ENCODE results near the gene NUP210L. TPM values are rescaled to one million over a fixed set of nuclear protein-coding genes. Genes with fewer than 3 reads are reported as not detected.
A peak's percentile ranks its signal among the peaks of the same experiment; 100 is the strongest.

The NUP210L gene
- total RNA-seq, 2 experiments from 2014 or later: 0.04 to 0.05 TPM

DNA sequence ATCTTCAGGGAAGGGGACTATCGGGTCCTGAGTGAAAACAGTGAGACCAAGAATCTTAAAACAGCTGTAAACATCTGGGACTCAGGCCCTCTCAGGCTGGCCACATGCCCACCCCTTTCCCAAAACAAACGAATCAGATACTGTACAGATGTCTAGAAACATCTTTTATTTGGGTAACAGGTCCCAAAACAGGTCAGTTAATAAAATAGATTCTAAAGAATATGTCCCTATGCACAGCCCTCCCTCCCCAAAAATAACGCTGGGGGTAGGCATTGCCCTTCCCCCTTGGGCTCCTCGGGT lies 196.0 kb downstream of the NUP210L start:
- ChIA-PET CTCF (interaction anchor here (0.7 to 1.7 kb wide), 3 partner anchors 19 to 468 kb away, joined by 3 to 4 read pairs (median 3); partner anchors contain the start of gene JTB), POLR2A (interaction anchor here (0.8 to 2.9 kb wide), 4 partner anchors 8 to 32 kb away, joined by 3 to 12 read pairs (median 8); partner anchors contain the start of genes CREB3L4, JTB and RPS27)
- Mint-ChIP-seq H3K4me3 (peak overlapping the region; percentile 99), H3K27ac (peak overlapping the region; percentile 95), H3K27me3 (no peaks in the 10 kb centered on the region), H3K4me1 (peaks cover 53% of the 10 kb centered on the region), H3K9me3 (ENCODE audit: low read depth) (no peaks in the 10 kb centered on the region), H3K36me3 (ENCODE audit: low read depth) (peaks cover 24% of the 10 kb centered on the region)
- ATAC-seq: no peak
- no peak for DNase-seq
- intact Hi-C loops (cut with DNase I, micrococcal nuclease): loop anchor here (1.0 to 5.0 kb wide), 9 partner anchors 8 to 301 kb away; partner anchors contain the start of genes JTB (in 2 of the 2), RPS27 (in 2 of the 2), CREB3L4 (in 1 of the 2) and DENND4B (in 1 of the 2)

DNA sequence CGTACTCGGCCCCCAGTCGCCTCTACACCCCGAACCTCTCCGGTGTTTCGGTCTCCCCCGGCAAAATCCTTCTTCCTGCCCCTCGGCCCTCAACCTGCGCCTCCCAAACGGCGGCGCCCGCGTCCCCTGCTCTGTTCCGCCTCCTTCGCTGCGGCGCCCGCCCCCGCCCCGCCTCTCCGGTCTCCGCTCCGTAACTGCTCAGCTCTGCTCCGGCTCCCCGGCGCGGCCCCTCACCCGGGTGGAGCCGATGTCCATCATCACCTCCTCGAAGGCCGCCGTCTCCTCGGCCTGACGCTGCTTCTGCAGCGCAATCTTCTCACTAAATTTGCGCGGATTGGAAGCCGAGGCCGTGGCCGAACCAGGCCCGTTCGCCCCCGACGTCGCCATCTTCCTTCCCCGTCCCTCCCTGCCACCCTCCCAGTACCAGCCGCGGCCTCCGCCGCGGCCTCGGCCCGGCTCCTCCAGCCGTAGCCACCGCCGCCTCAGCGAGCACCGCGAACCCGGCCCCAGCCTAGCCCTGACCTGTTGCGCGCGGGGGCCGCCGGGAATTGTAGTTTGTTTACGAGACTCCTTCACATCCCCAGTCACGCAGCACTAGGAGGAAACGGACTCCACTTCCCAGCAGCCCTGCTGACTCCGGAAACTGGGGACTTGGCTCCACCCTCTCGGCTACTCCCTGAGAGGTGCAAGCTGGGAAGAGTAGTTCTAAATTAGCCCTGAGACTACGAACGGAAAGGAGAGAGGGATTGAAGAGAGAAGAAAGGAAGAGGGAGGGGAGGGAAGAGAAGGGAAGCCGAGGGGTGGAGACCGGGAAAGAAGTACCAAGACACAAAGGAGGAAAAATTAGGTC lies 196.5 kb downstream of the NUP210L start, which contains the start of gene CRTC2:
TSS of gene CRTC2 (minus strand) at position 502 of the 850 bp plus-strand sequence. CDS start at position 387, 115 bp downstream.
- no peaks in the 10 kb centered on the region for H3K9me3 Mint-ChIP-seq (ENCODE audit: low read depth)
- peak within 1 kb of the TSS; percentile 99 for H3K4me3 Mint-ChIP-seq
- peaks cover 55% of the 10 kb centered on the region for H3K4me1 Mint-ChIP-seq
- ATAC-seq (peak; percentile 90), DNase-seq (peak; percentile 99)
- peaks cover 22% of the 10 kb centered on the region for H3K36me3 Mint-ChIP-seq (ENCODE audit: low read depth)
- ChIA-PET POLR2A (interaction anchor here (0.8 to 2.9 kb wide), 4 partner anchors 9 to 32 kb away, joined by 3 to 12 read pairs (median 8); partner anchors contain the start of genes CREB3L4, JTB and RPS27), CTCF (interaction anchor here (0.7 to 3.2 kb wide), 6 partner anchors 12 to 468 kb away, joined by 3 to 12 read pairs (median 4); partner anchors contain the start of genes DENND4B, JTB and RAB13)
- H3K27me3 Mint-ChIP-seq: no peaks in the 10 kb centered on the region
- intact Hi-C loops (cut with DNase I, micrococcal nuclease): loop anchor here (1.0 to 5.0 kb wide), 9 partner anchors 9 to 300 kb away; partner anchors contain the start of genes JTB (in 2 of the 2), RPS27 (in 2 of the 2), CREB3L4 (in 1 of the 2) and DENND4B (in 1 of the 2)
- peak within 1 kb of the TSS; percentile 95 for H3K27ac Mint-ChIP-seq

DNA sequence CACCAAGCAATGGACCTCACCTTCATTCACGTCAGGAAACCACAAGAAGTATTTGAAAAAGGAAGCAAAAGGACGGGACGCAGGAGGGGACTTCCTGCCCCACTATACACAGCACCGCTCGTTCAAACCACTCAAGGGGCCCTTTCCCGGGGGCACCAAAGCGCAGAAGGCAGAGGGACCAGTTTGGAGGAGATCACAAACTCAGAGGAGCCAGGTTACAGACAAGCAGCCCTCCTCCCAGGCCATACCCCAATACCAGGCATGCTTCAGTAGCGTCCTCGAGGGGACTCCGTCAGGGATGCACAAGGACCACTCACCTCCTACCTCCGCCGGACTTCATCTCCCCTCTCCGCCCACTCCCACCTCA lies 197.1 kb downstream of the NUP210L start:
- DNase-seq (peak; percentile 64), ATAC-seq (peak; percentile 11)
- H3K27ac Mint-ChIP-seq: peak overlapping the region; percentile 95
- H3K27me3 Mint-ChIP-seq: no peaks in the 10 kb centered on the region
- CTCF ChIA-PET: interaction anchor here (0.7 to 3.2 kb wide), 4 partner anchors 11 to 74 kb away, joined by 4 to 12 read pairs (median 8); partner anchors contain the start of genes DENND4B, JTB and RAB13
- peaks cover 54% of the 10 kb centered on the region for H3K4me1 Mint-ChIP-seq
- peak overlapping the region; percentile 99 for H3K4me3 Mint-ChIP-seq
- intact Hi-C loops (cut with DNase I, micrococcal nuclease): loop anchor here (1.0 to 5.0 kb wide), 10 partner anchors 10 to 299 kb away; partner anchors contain the start of genes JTB (in 2 of the 2), RPS27 (in 2 of the 2), CREB3L4 (in 1 of the 2) and DENND4B (in 1 of the 2)
- H3K9me3 Mint-ChIP-seq (ENCODE audit: low read depth): no peaks in the 10 kb centered on the region
- POLR2A ChIA-PET: interaction anchor here (2.2 to 2.9 kb wide), 2 partner anchors 10 to 33 kb away, joined by 8 to 12 read pairs; partner anchors contain the start of genes CREB3L4 and RPS27
- H3K36me3 Mint-ChIP-seq (ENCODE audit: low read depth): peaks cover 25% of the 10 kb centered on the region

DNA sequence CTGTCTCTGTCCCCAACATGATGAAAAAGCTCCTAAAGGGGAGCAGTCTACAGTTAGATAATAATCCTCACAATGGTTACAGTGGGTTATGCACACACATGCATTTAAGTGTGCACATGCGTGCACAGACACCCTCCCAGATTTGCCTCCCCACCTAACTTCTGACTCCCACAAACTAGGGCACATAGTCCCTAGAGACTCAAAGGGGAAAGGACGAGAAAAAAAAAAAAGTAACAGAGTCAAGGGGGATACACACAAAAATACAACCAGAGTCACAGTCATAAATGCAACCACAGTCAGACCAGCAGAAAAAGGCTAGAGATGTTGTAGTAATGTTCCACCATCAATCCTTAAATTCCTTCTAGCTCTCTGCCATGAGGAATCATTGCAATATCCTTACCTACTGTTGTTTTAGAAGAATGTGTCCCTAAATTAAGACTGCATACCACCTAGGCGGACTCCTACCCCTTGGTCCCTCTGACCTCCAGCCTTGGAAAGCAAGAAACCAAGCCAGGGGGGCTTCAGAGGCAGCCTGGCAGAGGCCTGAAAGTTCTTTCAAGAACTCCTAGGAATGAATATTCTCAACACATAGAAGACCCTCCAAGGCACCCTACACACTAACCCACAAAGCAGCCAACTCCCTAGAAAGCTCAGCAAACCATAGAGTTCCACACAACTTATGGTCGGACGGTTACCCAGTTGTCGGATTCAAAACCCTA lies 197.7 kb downstream of the NUP210L start:
- POLR2A ChIA-PET: interaction anchor here (1.1 to 2.9 kb wide), 3 partner anchors 10 to 34 kb away, joined by 3 to 12 read pairs (median 8); partner anchors contain the start of genes CREB3L4 and RPS27

DNA sequence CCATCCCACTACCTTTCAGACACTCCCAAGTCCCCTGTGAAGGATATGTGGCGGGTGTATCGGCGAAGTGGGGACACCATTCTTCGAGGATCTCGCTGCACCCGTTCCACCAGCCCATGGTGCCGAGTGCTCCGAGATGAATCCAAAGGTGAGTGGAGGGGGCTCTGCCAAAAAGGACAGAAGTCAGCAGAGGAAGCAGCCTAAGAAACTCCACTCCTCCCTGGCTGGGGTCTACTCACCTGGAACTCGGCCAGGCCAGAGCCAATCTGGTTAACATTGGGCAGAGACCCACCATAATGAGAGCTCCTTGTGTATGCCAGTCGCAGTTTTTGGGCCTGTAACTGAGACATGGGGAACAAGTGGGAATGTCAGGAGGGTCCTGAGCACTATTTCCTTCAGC lies 200.0 kb downstream of the NUP210L start:
- Mint-ChIP-seq H3K4me1 (peaks cover 37% of the 10 kb centered on the region), H3K4me3 (no peak overlapping the region), H3K36me3 (ENCODE audit: low read depth) (peaks cover 38% of the 10 kb centered on the region), H3K9me3 (ENCODE audit: low read depth) (no peaks in the 10 kb centered on the region), H3K27ac (no peak overlapping the region), H3K27me3 (no peaks in the 10 kb centered on the region)
- POLR2A ChIA-PET: interaction anchor here (0.9 kb wide), 1 partner anchor 10 kb away, joined by 3 read pairs; no protein-coding TSS in a partner anchor
- intact Hi-C loops (cut with DNase I, micrococcal nuclease): loop anchor here in 1 of 2 experiments (5.0 kb wide), 1 partner anchor 228 kb away; the partner anchor contains the start of gene INTS3
- DNase-seq: no peak
- CTCF ChIA-PET: no interaction called here
- no peak for ATAC-seq

More for the DNA sequence above, 197.7 kb downstream of the NUP210L start:
- Mint-ChIP-seq H3K27ac (peak overlapping the region; percentile 95), H3K9me3 (ENCODE audit: low read depth) (no peaks in the 10 kb centered on the region), H3K36me3 (ENCODE audit: low read depth) (peaks cover 27% of the 10 kb centered on the region), H3K4me3 (peak overlapping the region; percentile 99), H3K27me3 (no peaks in the 10 kb centered on the region), H3K4me1 (peaks cover 48% of the 10 kb centered on the region)
- ATAC-seq (no peak), DNase-seq (no peak)
- CTCF ChIA-PET: interaction anchor here (0.7 to 3.2 kb wide), 4 partner anchors 10 to 74 kb away, joined by 4 to 12 read pairs (median 8); partner anchors contain the start of genes DENND4B and RAB13
- intact Hi-C loops (cut with DNase I, micrococcal nuclease): loop anchor here (1.0 to 5.0 kb wide), 2 partner anchors 12 to 230 kb away; partner anchors contain the start of gene INTS3 (in 1 of the 2)

DNA sequence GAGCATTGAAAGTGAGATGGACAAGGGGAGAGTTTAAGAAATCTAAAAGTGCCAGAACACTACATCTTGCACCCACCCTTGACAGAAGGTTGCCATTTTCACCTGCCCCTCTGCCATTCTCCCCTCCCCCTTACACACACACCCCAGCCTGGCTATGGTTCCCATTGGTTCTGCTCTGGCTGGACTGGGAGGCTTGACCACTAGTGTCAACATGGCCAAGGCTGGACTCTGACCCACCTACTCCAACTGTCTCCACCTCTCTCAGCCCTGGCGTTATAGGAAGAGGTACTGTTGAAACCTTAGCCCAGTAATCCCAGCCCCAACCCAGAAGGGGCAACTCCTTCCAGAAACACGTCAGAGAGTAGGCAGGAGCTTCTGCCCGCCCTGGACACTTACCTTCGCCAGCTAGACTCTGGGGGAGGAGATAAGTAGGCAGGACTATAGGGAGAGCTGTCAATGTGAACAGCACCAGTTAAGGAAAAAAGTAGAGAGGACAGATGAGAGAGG lies 201.0 kb downstream of the NUP210L start:
- Mint-ChIP-seq H3K27ac (peak overlapping the region; percentile 83), H3K36me3 (ENCODE audit: low read depth) (peaks cover 36% of the 10 kb centered on the region), H3K9me3 (ENCODE audit: low read depth) (no peaks in the 10 kb centered on the region), H3K4me1 (peaks cover 32% of the 10 kb centered on the region), H3K4me3 (no peak overlapping the region), H3K27me3 (no peaks in the 10 kb centered on the region)
- ChIA-PET CTCF (interaction anchor here (0.7 to 1.6 kb wide), 4 partner anchors 13 to 132 kb away, joined by 3 to 8 read pairs (median 6); partner anchors contain the start of gene RAB13), POLR2A (interaction anchor here (0.9 kb wide), 2 partner anchors 9 kb away, joined by 3 to 4 read pairs; partner anchors contain the start of gene SLC39A1)
- intact Hi-C loops (cut with DNase I, micrococcal nuclease): no loop called here
- no peak for DNase-seq
- ATAC-seq: no peak

DNA sequence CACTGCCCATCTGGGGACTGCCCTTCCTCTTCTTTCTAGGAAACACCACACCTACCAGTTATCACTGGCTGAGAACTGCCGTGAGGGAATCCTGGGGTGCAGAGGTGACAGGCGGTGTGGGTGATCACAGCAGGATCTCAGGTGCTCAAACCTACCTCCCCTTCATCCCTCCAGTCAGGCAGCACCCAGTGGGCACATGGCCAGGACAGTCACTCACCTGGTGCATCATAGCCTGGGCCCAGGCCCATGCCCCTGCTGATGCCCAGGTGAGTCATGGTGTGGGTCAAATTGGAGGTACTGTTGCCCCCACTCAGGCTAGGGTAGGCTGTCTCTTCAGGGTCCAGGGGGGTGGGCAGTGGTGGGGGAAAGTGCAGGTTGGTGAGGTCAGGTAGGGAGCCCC lies 203.1 kb downstream of the NUP210L start:
- CTCF ChIA-PET: no interaction called here
- Mint-ChIP-seq H3K4me3 (no peak overlapping the region), H3K4me1 (peaks cover 27% of the 10 kb centered on the region), H3K27me3 (no peaks in the 10 kb centered on the region), H3K9me3 (ENCODE audit: low read depth) (no peaks in the 10 kb centered on the region), H3K27ac (no peak overlapping the region), H3K36me3 (ENCODE audit: low read depth) (peaks cover 39% of the 10 kb centered on the region)
- DNase-seq (no peak), ATAC-seq (no peak)
- intact Hi-C loops (cut with DNase I, micrococcal nuclease): no loop called here
- POLR2A ChIA-PET: no interaction called here

DNA sequence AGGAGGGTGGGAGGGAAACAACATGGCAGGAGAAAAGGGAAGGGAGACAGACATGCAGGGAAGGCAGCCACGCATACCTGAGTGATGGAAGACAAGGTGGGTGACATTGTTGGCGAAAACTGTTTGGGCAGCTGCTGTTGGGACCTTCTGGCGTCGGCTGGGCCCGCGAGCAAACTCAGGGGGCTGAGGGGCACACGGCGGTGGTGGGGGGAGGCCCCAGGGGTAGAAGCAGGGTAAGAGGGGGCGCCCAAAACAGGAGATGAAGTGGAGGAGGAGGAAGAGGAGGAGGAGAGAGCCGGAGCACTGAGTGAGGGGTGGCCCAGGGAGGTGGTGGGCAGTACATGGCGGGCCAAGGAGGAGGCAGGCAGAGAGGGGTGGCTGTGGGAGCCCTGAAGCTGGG lies 203.7 kb downstream of the NUP210L start:
- Mint-ChIP-seq H3K4me1 (peaks cover 23% of the 10 kb centered on the region), H3K36me3 (ENCODE audit: low read depth) (peaks cover 39% of the 10 kb centered on the region), H3K27ac (no peak overlapping the region), H3K27me3 (no peaks in the 10 kb centered on the region), H3K9me3 (ENCODE audit: low read depth) (no peaks in the 10 kb centered on the region), H3K4me3 (no peak overlapping the region)
- ChIA-PET CTCF (no interaction called here), POLR2A (no interaction called here)
- ATAC-seq (no peak), DNase-seq (no peak)
- intact Hi-C loops (cut with DNase I, micrococcal nuclease): no loop called here

DNA sequence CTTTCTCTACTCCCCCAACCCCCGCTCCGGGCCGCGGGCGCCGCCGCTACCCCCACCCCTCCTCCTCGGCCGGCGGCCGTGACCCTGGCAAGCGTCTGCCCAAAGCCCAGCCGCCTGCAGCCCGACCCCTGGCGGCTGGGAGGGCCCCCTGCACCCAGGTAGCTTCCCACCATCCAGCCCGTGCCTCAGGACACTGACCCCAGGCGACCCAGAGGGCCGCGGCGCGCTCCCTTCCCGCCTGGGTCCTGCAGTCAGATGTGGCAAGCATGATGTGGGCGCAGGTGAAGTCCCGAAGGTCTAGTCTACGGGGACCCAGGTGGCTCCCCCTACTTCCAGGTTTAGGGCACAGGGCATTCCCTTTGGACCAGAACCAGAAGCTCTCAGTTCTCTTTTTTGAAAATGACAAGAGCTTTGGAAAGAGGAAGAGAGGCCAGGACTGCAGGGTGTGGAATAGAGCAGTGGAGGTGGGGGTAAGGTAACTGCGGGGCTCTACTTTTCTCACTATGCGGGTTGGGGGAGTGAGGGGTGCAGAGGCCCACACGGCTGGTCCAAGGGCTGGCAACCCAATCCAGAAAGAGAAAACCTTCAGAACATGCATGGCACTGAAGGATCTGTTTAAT lies 208.1 kb downstream of the NUP210L start, which contains the start of gene DENND4B:
TSS of gene DENND4B (minus strand) at position 97 of the 620 bp plus-strand sequence. CDS start 2,344 bp downstream, outside the sequence.
- Mint-ChIP-seq H3K9me3 (ENCODE audit: low read depth) (no peaks in the 10 kb centered on the region), H3K27me3 (no peaks in the 10 kb centered on the region), H3K4me3 (peak within 1 kb of the TSS; percentile 88), H3K36me3 (ENCODE audit: low read depth) (peaks cover 42% of the 10 kb centered on the region), H3K27ac (peak within 1 kb of the TSS; percentile 96), H3K4me1 (peaks cover 24% of the 10 kb centered on the region)
- intact Hi-C loops (cut with DNase I, micrococcal nuclease): loop anchor here (1.0 to 5.0 kb wide), 11 partner anchors 12 to 435 kb away; partner anchors contain the start of genes RAB13 (in 2 of the 2), CRTC2 (in 1 of the 2), ILF2 (in 1 of the 2) and RPS27 (in 1 of the 2)
- DNase-seq (peak; percentile 87), ATAC-seq (peak; percentile 74)
- ChIA-PET CTCF (interaction anchor here (0.6 to 4.1 kb wide), 18 partner anchors 10 to 755 kb away, joined by 3 to 28 read pairs (median 6); partner anchors contain the start of genes CREB3L4, ILF2 and RAB13), POLR2A (interaction anchor here (0.6 to 3.6 kb wide), 7 partner anchors 16 to 430 kb away, joined by 3 to 24 read pairs (median 5); partner anchors contain the start of genes CHTOP, CREB3L4, GATAD2B and RPS27)

Data from activated CD4-positive, alpha-beta T cell treated with anti-CD3 and anti-CD28 coated beads for 36 hours (primary cell).